Gastroesophageal sphincter (tissue), 4 donors: ENCODE results near the gene MAP6. TPM values are rescaled to one million over a fixed set of nuclear protein-coding genes. Genes with fewer than 3 reads are reported as not detected.

Experiments
- ATAC-seq: fragments of 150-250 bp; one replicate; pipeline ENCODE4 v1.9.1; 2016; ENCODE audit warnings: mild to moderate bottlenecking, moderate library complexity
- H3K27ac ChIP-seq, 4 donors: fragments of 200-600 bp; sonication (generic) in 3 of 4; 1 replicate in 3 of 4; 2 replicates in 1 of 4; pipeline ENCODE4 v1.5.1; 2016 to 2019
- H3K27me3 ChIP-seq: fragments of 200-600 bp; sonication (generic); one replicate; pipeline ENCODE4 v1.5.1; 2019
- H3K36me3 ChIP-seq, 2 donors: fragments of 200-600 bp; sonication (generic); one replicate each; pipeline ENCODE4 v1.5.1; 2019; ENCODE audit warnings: control low read depth in 1 of 2
- H3K4me1 ChIP-seq, 3 donors: fragments of 200-600 bp; sonication (generic); 1 replicate in 2 of 3; 2 replicates in 1 of 3; pipeline ENCODE4 v1.5.1; 2016 to 2019; ENCODE audit warnings: control low read depth in 2 of 3
- H3K4me3 ChIP-seq, 2 donors: fragments of 200-600 bp; sonication (generic); one replicate each; pipeline ENCODE4 v1.5.1; 2019; ENCODE audit warnings: mild to moderate bottlenecking in 1 of 2, moderate library complexity in 1 of 2
- H3K9me3 ChIP-seq, 3 donors: fragments of 200-600 bp; sonication (generic); one replicate each; pipeline ENCODE4 v1.5.1; 2017 to 2019; ENCODE audit warnings: control low read depth in 2 of 3
- CTCF ChIP-seq, 4 experiments: fragments of 200-600 bp in 2 of 4; fragments of 450-650 bp in 2 of 4; sonication (generic) in 1 of 4; IDR thresholded peaks; one replicate each; pipeline ENCODE4 v1.5.1; 2017 to 2019; ENCODE audit warnings: antibody characterized with exemption in 4 of 4, mild to moderate bottlenecking in 2 of 4, moderate library complexity in 2 of 4
- EP300 ChIP-seq: sonication (generic); formaldehyde crosslinking; IDR thresholded peaks from one replicate; pipeline ENCODE4 v1.6.1; 2017; ENCODE audit warnings: antibody characterized with exemption, mild to moderate bottlenecking
- POLR2A ChIP-seq, 2 donors: fragments of 450-650 bp; IDR thresholded peaks; one replicate each; pipeline ENCODE4 v1.6.1; 2017; ENCODE audit warnings: antibody characterized with exemption in 2 of 2, mild to moderate bottlenecking in 2 of 2, moderate library complexity in 1 of 2
- POLR2AphosphoS5 ChIP-seq: sonication (generic); formaldehyde crosslinking; IDR thresholded peaks from one replicate; pipeline ENCODE4 v1.6.1; 2017; ENCODE audit warnings: antibody characterized with exemption
- whole genome bisulfite sequencing, 2 donors: methylation state at CpG; one replicate each; pipeline ENCODE4 v1.1.5; 2018; ENCODE audit warnings: low coverage in 1 of 2; 5-methylcytosine and 5-hydroxymethylcytosine counted together
- total RNA-seq, 4 donors: library from RNA; depleted of rRNA; stranded (reverse); fragments of >200 nt; gene quantifications; one replicate each; pipeline ENCODE4 v1.1.0, GENCODE V29; 2016

The MAP6 gene
- total RNA-seq, 4 donors from 2014 or later: 23.3 to 35.5 (median 25.5) TPM

GRCh38 chr11:75667255-75667830 lies 1.5 kb downstream of the MAP6 start:
- Histone ChIP-seq H3K27me3 (peaks cover 7% of the 10 kb centered on the region), H3K36me3 (no peaks in the 10 kb centered on the region), H3K4me1 (peaks cover 0 to 34% (median 7%) of the 10 kb centered on the region in 3 donors), H3K27ac (peak overlapping the region; percentile 1 to 85 (median 73)), H3K4me3 (peak overlapping the region; percentile 40 to 71), H3K9me3 (no peaks in the 10 kb centered on the region)
- peak; percentile 61 for ATAC-seq
- WGBS, 2 donors: 12 to 50% methylated on average over 2 to 10 of the region's 63 CpGs
- TF ChIP-seq POLR2A (IDR thresholded peaks at IDR 0.05): no peak
- no peak for TF ChIP-seq EP300
- no peak for TF ChIP-seq POLR2AphosphoS5
- TF ChIP-seq CTCF (IDR thresholded peaks at IDR 0.05): peak in 2 of 4 experiments; percentile 11 to 34

GRCh38 chr11:75665990-75666389 lies 2.8 kb downstream of the MAP6 start:
- no peaks in the 10 kb centered on the region for H3K9me3 ChIP-seq
- no peak for ATAC-seq
- WGBS, 2 donors: 96 to 100% methylated on average over 2 to 3 of the region's 3 CpGs
- no peak overlapping the region for H3K27ac ChIP-seq
- H3K4me1 ChIP-seq: peaks cover 0 to 34% (median 7%) of the 10 kb centered on the region in 3 donors
- TF ChIP-seq EP300: no peak
- peaks cover 7% of the 10 kb centered on the region for H3K27me3 ChIP-seq
- H3K4me3 ChIP-seq: no peak overlapping the region
- H3K36me3 ChIP-seq: no peaks in the 10 kb centered on the region

- TF ChIP-seq CTCF (IDR thresholded peaks at IDR 0.05) (no peak), POLR2A (IDR thresholded peaks at IDR 0.05) (no peak), EP300 (no peak), POLR2AphosphoS5 (no peak)
- H3K4me3 ChIP-seq: no peak overlapping the region
- peaks cover 7% of the 10 kb centered on the region for H3K27me3 ChIP-seq
- no peaks in the 10 kb centered on the region for H3K36me3 ChIP-seq
- ATAC-seq: no peak
- no peaks in the 10 kb centered on the region for H3K9me3 ChIP-seq
- no peak overlapping the region for H3K27ac ChIP-seq
- H3K4me1 ChIP-seq: peaks cover 0 to 34% (median 7%) of the 10 kb centered on the region in 3 donors
- 83 to 85% methylated on average over 1 to 3 of the region's 3 CpGs for WGBS, 2 donors
Observed at GRCh38 chr11:75665126-75665525, 3.7 kb downstream of the MAP6 start.

GRCh38 chr11:75664389-75664788 lies 4.4 kb downstream of the MAP6 start:
- no peak for ATAC-seq
- TF ChIP-seq CTCF (IDR thresholded peaks at IDR 0.05): no peak
- no peak for TF ChIP-seq POLR2AphosphoS5
- TF ChIP-seq EP300: no peak
- no peak for TF ChIP-seq POLR2A (IDR thresholded peaks at IDR 0.05)
- H3K4me3 ChIP-seq: no peak overlapping the region
- WGBS, 2 donors: 83 to 100% methylated on average over 1 of the region's 1 CpG
- no peaks in the 10 kb centered on the region for H3K9me3 ChIP-seq
- no peaks in the 10 kb centered on the region for H3K36me3 ChIP-seq
- peaks cover 0 to 33% (median 7%) of the 10 kb centered on the region in 3 donors for H3K4me1 ChIP-seq
- H3K27ac ChIP-seq: no peak overlapping the region
- H3K27me3 ChIP-seq: peaks cover 7% of the 10 kb centered on the region

- Histone ChIP-seq H3K9me3 (no peaks in the 10 kb centered on the region), H3K36me3 (no peaks in the 10 kb centered on the region), H3K27me3 (peaks cover 7% of the 10 kb centered on the region), H3K27ac (no peak overlapping the region), H3K4me3 (no peak overlapping the region), H3K4me1 (peaks cover 0 to 28% (median 5%) of the 10 kb centered on the region in 3 donors)
- WGBS, 2 donors: 78 to 80% methylated on average over 1 of the region's 1 CpG
- no peak for TF ChIP-seq POLR2A (IDR thresholded peaks at IDR 0.05)
- no peak for TF ChIP-seq EP300
- no peak for TF ChIP-seq CTCF (IDR thresholded peaks at IDR 0.05)
- no peak for TF ChIP-seq POLR2AphosphoS5
- ATAC-seq: no peak
Observed at GRCh38 chr11:75663808-75664207, 5.0 kb downstream of the MAP6 start.
